Mucosa of descending colon (tissue), 3 donors: ENCODE data around the gene VPS26C. TPM values are rescaled to one million over a fixed set of nuclear protein-coding genes. Genes with fewer than 3 reads are reported as not detected.

Experiments used
- ATAC-seq: fragments of 200-7000 bp; cut with Tn5 transposase; one replicate; pipeline ENCODE4 v1.9.1; 2020; ENCODE audit warnings: mild to moderate bottlenecking, moderate library complexity
- DNase-seq, 3 donors: peaks; one replicate each; pipeline ENCODE4 v3.0.0-alpha.2; 2020
- H3K36me3 ChIP-seq: fragments of 200-600 bp; one replicate; pipeline ENCODE4 v1.8.0; 2021; ENCODE audit warnings: low read depth, mild to moderate bottlenecking
- H3K4me1 ChIP-seq: fragments of 200-600 bp; one replicate; pipeline ENCODE4 v1.8.0; 2021; ENCODE audit warnings: low read depth, mild to moderate bottlenecking
- H3K4me3 ChIP-seq: fragments of 200-600 bp; one replicate; pipeline ENCODE4 v1.8.0; 2021; ENCODE audit warnings: mild to moderate bottlenecking
- H3K9me3 ChIP-seq: fragments of 200-600 bp; one replicate; pipeline ENCODE4 v1.8.0; 2021; ENCODE audit warnings: mild to moderate bottlenecking
- CTCF ChIP-seq: fragments of 200-600 bp; IDR thresholded peaks from one replicate; pipeline ENCODE4 v1.8.0; 2022; ENCODE audit warnings: antibody characterized with exemption, mild to moderate bottlenecking
- intact Hi-C, 2 donors: fragments of 100-400 bp; cut with DNase I in 1 of 2; cut with micrococcal nuclease in 1 of 2; formaldehyde crosslinking; loops; one replicate each; pipeline versions ENCODE4 v1.11.0 to v1.11.1; 2022; cut with DNase I, micrococcal nuclease
- total RNA-seq, 3 donors: library from RNA; stranded (reverse); fragmentation: NEBNext Ultra II Directional in 2 of 3; extraction: Animal tissue kit (Norgen Biotek cat#: 25700) in 2 of 3; gene quantifications; one replicate each; pipeline versions ENCODE4 v1.2.1 to v1.2.4, GENCODE V29; 2021 to 2023
- donor health status: DM: no; HTN: no; CAD: no; lungs with moderate emphysema.
- donor health status: DM: no; HTN: no; CAD: no.
- donor health status: DM: no; HTN: yes; CAD: no.

Gene VPS26C
- total RNA-seq, 3 donors from 2014 or later, result 62.7 to 72.4 (median 71.8) TPM

GRCh38 chr21:37196847-37197246 lies 70.3 kb downstream of the VPS26C start:
- Histone ChIP-seq H3K4me1 (no peaks in the 10 kb centered on the region), H3K9me3 (no peaks in the 10 kb centered on the region), H3K4me3 (no peak overlapping the region), H3K36me3 (no peaks in the 10 kb centered on the region)
- ATAC-seq (peak; percentile 25), DNase-seq (no peak)
- TF ChIP-seq CTCF, result no peak
- intact Hi-C loops, result no loop called here

GRCh38 chr21:37195610-37196009 lies 71.5 kb downstream of the VPS26C start:
- ATAC-seq, result no peak
- no peak for TF ChIP-seq CTCF
- Histone ChIP-seq H3K4me3 (no peak overlapping the region), H3K9me3 (no peaks in the 10 kb centered on the region), H3K36me3 (no peaks in the 10 kb centered on the region), H3K4me1 (no peaks in the 10 kb centered on the region)
- DNase-seq, result no peak
- intact Hi-C loops, result no loop called here

- Histone ChIP-seq H3K36me3 (no peaks in the 10 kb centered on the region), H3K9me3 (no peaks in the 10 kb centered on the region), H3K4me1 (no peaks in the 10 kb centered on the region), H3K4me3 (no peak overlapping the region)
- intact Hi-C loops, result no loop called here
- no peak for DNase-seq
- no peak for TF ChIP-seq CTCF
- ATAC-seq, result no peak
Measured at GRCh38 chr21:37195059-37195458, 72.1 kb downstream of the VPS26C start.

- intact Hi-C loops, result no loop called here
- Histone ChIP-seq H3K36me3 (no peaks in the 10 kb centered on the region), H3K9me3 (no peaks in the 10 kb centered on the region), H3K4me3 (no peak overlapping the region), H3K4me1 (no peaks in the 10 kb centered on the region)
- TF ChIP-seq CTCF, result no peak
- ATAC-seq, result no peak
- DNase-seq, result no peak
Measured at GRCh38 chr21:37193676-37194075, 73.5 kb downstream of the VPS26C start.

- Histone ChIP-seq H3K4me3 (no peak overlapping the region), H3K4me1 (no peaks in the 10 kb centered on the region), H3K36me3 (no peaks in the 10 kb centered on the region), H3K9me3 (no peaks in the 10 kb centered on the region)
- intact Hi-C loops, result no loop called here
- ATAC-seq, result no peak
- no peak for DNase-seq
- no peak for TF ChIP-seq CTCF
Measured at GRCh38 chr21:37193006-37193405, 74.1 kb downstream of the VPS26C start.

- DNase-seq, result no peak
- no peak for ATAC-seq
- Histone ChIP-seq H3K4me3 (no peak overlapping the region), H3K9me3 (no peaks in the 10 kb centered on the region), H3K4me1 (no peaks in the 10 kb centered on the region), H3K36me3 (no peaks in the 10 kb centered on the region)
- intact Hi-C loops, result no loop called here
- TF ChIP-seq CTCF, result no peak
Measured at GRCh38 chr21:37192019-37192418, 75.1 kb downstream of the VPS26C start.
